ENCODE measurements around the gene FYB1.

FYB1 gene

DNA sequence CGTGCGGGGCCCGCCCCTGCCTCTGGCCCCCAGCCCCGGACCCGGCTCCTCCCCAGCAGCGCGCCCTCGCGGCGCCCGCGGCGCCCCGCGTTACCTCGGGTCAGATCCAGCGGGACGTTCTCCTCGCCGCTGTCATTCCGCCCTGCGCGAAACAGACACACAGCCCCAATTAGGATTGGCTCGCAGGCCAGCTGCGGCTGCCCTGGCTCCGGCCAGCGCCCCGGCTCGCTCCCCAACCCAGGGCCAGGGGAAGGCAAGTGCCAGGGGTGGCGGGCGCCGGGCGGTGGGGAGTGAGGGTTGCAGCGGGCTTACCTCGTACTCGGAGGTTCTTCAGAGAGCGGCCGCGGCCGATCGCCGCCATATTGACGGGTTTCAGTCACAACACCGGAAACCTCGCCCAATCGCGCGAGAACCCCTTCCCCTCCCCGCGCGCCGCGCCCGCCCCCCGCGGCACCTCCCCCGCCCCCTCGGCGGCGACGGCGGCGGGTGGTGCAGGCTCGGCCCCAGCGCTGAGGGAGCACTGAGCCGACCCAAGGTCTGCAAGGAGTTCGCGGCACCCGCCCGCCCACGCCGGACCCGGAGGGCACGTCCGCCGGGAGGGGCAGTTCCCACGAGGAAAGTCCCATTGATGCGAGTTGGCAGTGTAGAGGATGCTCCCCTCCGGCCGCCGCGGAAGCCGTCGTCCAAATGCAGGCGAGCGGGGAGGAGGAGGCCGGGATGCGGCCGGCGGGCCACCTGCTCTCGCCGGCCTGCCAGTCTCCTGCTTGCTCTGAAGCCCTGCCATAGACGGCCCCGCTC is 145.1 kb downstream of the FYB1 start, which contains the start of gene RICTOR:
Gene RICTOR (minus strand): TSS at position 383 of the 798 bp plus-strand sequence. CDS start 22 bp downstream, at position 361.
- WGBS, 2 donors (ENCODE audit: extremely low coverage in 2 of 2, insufficient read length in 2 of 2, insufficient replicate concordance in 1 of 2), result no CpG with 5 or more reads among the region's 94 CpGs
- peak within 1 kb of the TSS; percentile 96 for H2BK120ac ChIP-seq (ENCODE audit: low read depth, low read length)
- H3K4me3 ChIP-seq (ENCODE audit: low read length in 2 of 2), result peak within 1 kb of the TSS; percentile 90 to 100
- H3K36me3 ChIP-seq (replicated peaks in 1 of 2; ENCODE audit: control insufficient read depth in 2 of 2, insufficient read depth in 2 of 2, low read length in 2 of 2), result peaks cover 0 to 2% of the 10 kb centered on the region in 2 donors
- peak within 1 kb of the TSS; percentile 96 for H3K23ac ChIP-seq (ENCODE audit: low read depth, low read length, poor library complexity)
- H3K4me2 ChIP-seq (ENCODE audit: insufficient read depth, low read length, poor library complexity, severe bottlenecking), result peak within 1 kb of the TSS; percentile 71
- H2AK5ac ChIP-seq (ENCODE audit: low read depth, low read length), result no peak within 1 kb of the TSS
- H3K27me3 ChIP-seq (ENCODE audit: control insufficient read depth in 3 of 3, insufficient read depth in 3 of 3, low read depth in 1 of 3, low read length in 3 of 3), result peaks cover 0 to 4% (median 0%) of the 10 kb centered on the region in 3 experiments
- no peaks in the 10 kb centered on the region for H3K9me3 ChIP-seq (replicated peaks in 1 of 2; ENCODE audit: control insufficient read depth in 2 of 2, insufficient read depth in 1 of 2, low read depth in 1 of 2, low read length in 2 of 2)
- no peak within 1 kb of the TSS for H3K4ac ChIP-seq (ENCODE audit: low read length)
- peaks cover 0 to 3% of the 10 kb centered on the region in 2 donors for H3K4me1 ChIP-seq (ENCODE audit: control insufficient read depth in 2 of 2, insufficient read depth in 1 of 2, low read depth in 1 of 2, low read length in 2 of 2)
- peak within 1 kb of the TSS; percentile 73 for H2BK12ac ChIP-seq (ENCODE audit: low read length)
- H3K27ac ChIP-seq (replicated peaks; ENCODE audit: low read length), result peak within 1 kb of the TSS; percentile 94
- no peak within 1 kb of the TSS for H4K91ac ChIP-seq (ENCODE audit: low read depth, low read length, poor library complexity)
- H3K79me1 ChIP-seq (ENCODE audit: low read depth, low read length), result peaks cover 1% of the 10 kb centered on the region
- H2BK15ac ChIP-seq (ENCODE audit: low read length), result peak within 1 kb of the TSS; percentile 81
- no peak within 1 kb of the TSS for H4K8ac ChIP-seq (ENCODE audit: low read depth, low read length)
- peak within 1 kb of the TSS; percentile 89 for H3K14ac ChIP-seq (ENCODE audit: low read length)
- H2BK5ac ChIP-seq (ENCODE audit: low read length), result peak within 1 kb of the TSS; percentile 87
- DNase-seq (ENCODE audit: low spot score), result peak; percentile 88
- peak within 1 kb of the TSS; percentile 100 for H2AFZ ChIP-seq (ENCODE audit: low read length)
- peak within 1 kb of the TSS; percentile 99 for H3K18ac ChIP-seq (ENCODE audit: low read length)
- H3K9ac ChIP-seq (ENCODE audit: low read depth, low read length, poor library complexity), result peak within 1 kb of the TSS; percentile 99

DNA sequence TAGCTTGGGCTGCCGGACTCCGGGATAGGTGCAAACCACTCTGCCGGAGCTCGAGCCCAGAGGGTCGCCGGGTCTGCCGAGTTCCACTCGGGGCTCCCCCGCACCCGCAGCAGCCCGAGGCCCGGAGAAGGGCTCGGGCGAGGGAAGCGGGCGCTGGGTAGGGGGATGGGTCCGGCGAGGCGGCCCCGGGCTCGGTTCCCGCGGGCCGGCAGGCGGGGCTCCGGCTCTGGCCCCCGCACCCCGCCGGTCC is 145.7 kb downstream of the FYB1 start:
- H3K27ac ChIP-seq (replicated peaks; ENCODE audit: low read length), result peak overlapping the region; percentile 94
- peak; percentile 29 for DNase-seq (ENCODE audit: low spot score)
- peak overlapping the region; percentile 90 for H3K9ac ChIP-seq (ENCODE audit: low read depth, low read length, poor library complexity)
- peak overlapping the region; percentile 80 for H3K23ac ChIP-seq (ENCODE audit: low read depth, low read length, poor library complexity)
- H3K4me1 ChIP-seq (ENCODE audit: control insufficient read depth in 2 of 2, insufficient read depth in 1 of 2, low read depth in 1 of 2, low read length in 2 of 2), result peaks cover 0 to 3% of the 10 kb centered on the region in 2 donors
- peak overlapping the region; percentile 67 for H2BK15ac ChIP-seq (ENCODE audit: low read length)
- H4K8ac ChIP-seq (ENCODE audit: low read depth, low read length), result no peak overlapping the region
- peak overlapping the region; percentile 75 for H2BK5ac ChIP-seq (ENCODE audit: low read length)
- no peak overlapping the region for H2BK12ac ChIP-seq (ENCODE audit: low read length)
- peak overlapping the region; percentile 99 for H3K18ac ChIP-seq (ENCODE audit: low read length)
- peaks cover 0 to 4% (median 0%) of the 10 kb centered on the region in 3 experiments for H3K27me3 ChIP-seq (ENCODE audit: control insufficient read depth in 3 of 3, insufficient read depth in 3 of 3, low read depth in 1 of 3, low read length in 3 of 3)
- no CpG with 5 or more reads among the region's 29 CpGs for WGBS, 2 donors (ENCODE audit: extremely low coverage in 2 of 2, insufficient read length in 2 of 2, insufficient replicate concordance in 1 of 2)
- H2BK120ac ChIP-seq (ENCODE audit: low read depth, low read length), result no peak overlapping the region
- peaks cover 0 to 7% of the 10 kb centered on the region in 2 donors for H3K36me3 ChIP-seq (replicated peaks in 1 of 2; ENCODE audit: control insufficient read depth in 2 of 2, insufficient read depth in 2 of 2, low read length in 2 of 2)
- H3K9me3 ChIP-seq (replicated peaks in 1 of 2; ENCODE audit: control insufficient read depth in 2 of 2, insufficient read depth in 1 of 2, low read depth in 1 of 2, low read length in 2 of 2), result no peaks in the 10 kb centered on the region
- H3K14ac ChIP-seq (ENCODE audit: low read length), result no peak overlapping the region
- peak overlapping the region; percentile 90 to 100 for H3K4me3 ChIP-seq (ENCODE audit: low read length in 2 of 2)
- H3K4ac ChIP-seq (ENCODE audit: low read length), result no peak overlapping the region
- peak overlapping the region; percentile 100 for H2AFZ ChIP-seq (ENCODE audit: low read length)
- no peak overlapping the region for H4K91ac ChIP-seq (ENCODE audit: low read depth, low read length, poor library complexity)
- H2AK5ac ChIP-seq (ENCODE audit: low read depth, low read length), result no peak overlapping the region
- peaks cover 1% of the 10 kb centered on the region for H3K79me1 ChIP-seq (ENCODE audit: low read depth, low read length)
- peak overlapping the region; percentile 53 for H3K4me2 ChIP-seq (ENCODE audit: insufficient read depth, low read length, poor library complexity, severe bottlenecking)

DNA sequence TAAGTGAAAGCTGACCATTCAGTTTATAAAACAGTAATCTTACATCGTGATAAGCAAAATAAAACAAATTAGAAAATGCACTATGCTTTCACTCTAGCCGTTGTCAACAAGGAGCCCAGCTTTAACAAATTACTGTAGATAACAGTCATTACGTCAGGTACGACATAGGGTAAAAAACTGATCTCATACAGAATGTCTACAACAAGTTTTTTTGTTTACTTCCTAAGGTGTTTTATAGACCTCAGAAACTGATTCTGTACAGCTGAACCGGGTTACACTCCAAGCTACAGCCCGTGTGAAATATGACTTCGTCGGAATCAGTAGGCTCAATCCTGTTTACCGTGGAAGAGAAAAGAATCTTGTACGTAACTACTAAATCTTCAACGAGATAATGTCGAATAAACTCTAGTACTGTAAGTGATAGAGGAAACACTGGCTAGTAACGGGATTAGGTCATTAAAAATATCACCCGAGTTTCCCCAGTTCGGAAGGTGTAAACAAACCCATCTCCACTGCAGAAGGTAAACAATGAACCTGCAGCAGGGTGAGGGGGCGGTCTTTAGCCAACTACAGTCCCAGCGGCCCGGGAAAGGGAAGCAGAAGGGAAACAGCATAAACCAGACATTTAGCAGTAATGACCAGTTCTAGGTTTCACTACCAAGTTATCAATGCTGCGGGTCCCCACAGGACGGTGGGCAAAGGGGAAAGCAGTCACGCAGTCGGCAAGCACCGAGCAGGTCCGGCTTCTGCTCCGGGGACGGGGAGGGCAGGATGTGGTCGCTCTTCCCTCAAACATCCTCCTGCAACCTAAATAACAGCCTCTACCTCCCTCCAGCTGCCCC is 146.2 kb downstream of the FYB1 start:
- Histone ChIP-seq H4K8ac (ENCODE audit: low read depth, low read length) (no peak overlapping the region), H3K4me2 (ENCODE audit: insufficient read depth, low read length, poor library complexity, severe bottlenecking) (peak overlapping the region; percentile 53)

DNA sequence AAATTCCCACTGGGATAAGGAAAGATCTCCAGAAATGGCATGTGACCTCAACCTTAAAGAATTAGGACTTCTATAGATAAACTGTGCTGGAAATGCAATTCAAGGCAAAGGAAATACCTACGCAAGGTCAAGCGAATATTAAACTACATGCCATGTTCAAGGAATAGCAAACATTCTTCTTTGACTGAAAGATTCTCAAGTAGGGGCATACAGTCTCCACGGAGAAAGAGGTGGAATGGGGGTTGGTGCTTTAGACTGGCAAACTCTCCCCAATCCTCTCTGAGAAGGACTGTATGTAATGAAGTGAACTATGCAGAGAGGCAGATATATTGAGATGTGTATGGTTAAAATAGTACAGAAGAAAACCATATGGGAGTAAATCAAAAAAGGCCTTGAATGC is 151.3 kb downstream of the FYB1 start:
- WGBS, 2 donors (ENCODE audit: extremely low coverage in 2 of 2, insufficient read length in 2 of 2, insufficient replicate concordance in 1 of 2), result no CpG with 5 or more reads among the region's 3 CpGs
- no peak overlapping the region for H3K27ac ChIP-seq (replicated peaks; ENCODE audit: low read length)
- H3K9me3 ChIP-seq (replicated peaks in 1 of 2; ENCODE audit: control insufficient read depth in 2 of 2, insufficient read depth in 1 of 2, low read depth in 1 of 2, low read length in 2 of 2), result peaks cover 9 to 20% of the 10 kb centered on the region in 2 donors
- H4K91ac ChIP-seq (ENCODE audit: low read depth, low read length, poor library complexity), result no peak overlapping the region
- peaks cover 6 to 26% of the 10 kb centered on the region in 2 donors for H3K36me3 ChIP-seq (replicated peaks in 1 of 2; ENCODE audit: control insufficient read depth in 2 of 2, insufficient read depth in 2 of 2, low read length in 2 of 2)
- no peak overlapping the region for H3K4ac ChIP-seq (ENCODE audit: low read length)
- H3K4me3 ChIP-seq (ENCODE audit: low read length in 2 of 2), result no peak overlapping the region
- H3K9ac ChIP-seq (ENCODE audit: low read depth, low read length, poor library complexity), result no peak overlapping the region
- H3K18ac ChIP-seq (ENCODE audit: low read length), result no peak overlapping the region
- H2BK120ac ChIP-seq (ENCODE audit: low read depth, low read length), result no peak overlapping the region
- no peak overlapping the region for H2AFZ ChIP-seq (ENCODE audit: low read length)
- H2BK5ac ChIP-seq (ENCODE audit: low read length), result no peak overlapping the region
- DNase-seq (ENCODE audit: low spot score), result no peak
- H2BK12ac ChIP-seq (ENCODE audit: low read length), result no peak overlapping the region
- no peak overlapping the region for H3K23ac ChIP-seq (ENCODE audit: low read depth, low read length, poor library complexity)
- no peak overlapping the region for H2AK5ac ChIP-seq (ENCODE audit: low read depth, low read length)
- H3K4me1 ChIP-seq (ENCODE audit: control insufficient read depth in 2 of 2, insufficient read depth in 1 of 2, low read depth in 1 of 2, low read length in 2 of 2), result peaks cover 0 to 3% of the 10 kb centered on the region in 2 donors
- no peak overlapping the region for H3K14ac ChIP-seq (ENCODE audit: low read length)
- no peaks in the 10 kb centered on the region for H3K27me3 ChIP-seq (ENCODE audit: control insufficient read depth in 3 of 3, insufficient read depth in 3 of 3, low read depth in 1 of 3, low read length in 3 of 3)
- H2BK15ac ChIP-seq (ENCODE audit: low read length), result no peak overlapping the region
- H4K8ac ChIP-seq (ENCODE audit: low read depth, low read length), result no peak overlapping the region
- no peaks in the 10 kb centered on the region for H3K79me1 ChIP-seq (ENCODE audit: low read depth, low read length)
- H3K4me2 ChIP-seq (ENCODE audit: insufficient read depth, low read length, poor library complexity, severe bottlenecking), result no peak overlapping the region

More for the DNA sequence above, 146.2 kb downstream of the FYB1 start:
- Histone ChIP-seq H3K23ac (ENCODE audit: low read depth, low read length, poor library complexity) (peak overlapping the region; percentile 80), H2AFZ (ENCODE audit: low read length) (peak overlapping the region; percentile 100), H3K14ac (ENCODE audit: low read length) (peak overlapping the region; percentile 82), H2BK15ac (ENCODE audit: low read length) (peak overlapping the region; percentile 67), H3K4ac (ENCODE audit: low read length) (no peak overlapping the region), H3K36me3 (replicated peaks in 1 of 2; ENCODE audit: control insufficient read depth in 2 of 2, insufficient read depth in 2 of 2, low read length in 2 of 2) (peaks cover 0 to 11% of the 10 kb centered on the region in 2 donors), H3K4me3 (ENCODE audit: low read length in 2 of 2) (peak overlapping the region; percentile 90 to 100), H2BK12ac (ENCODE audit: low read length) (no peak overlapping the region), H3K79me1 (ENCODE audit: low read depth, low read length) (peaks cover 1% of the 10 kb centered on the region), H3K9me3 (replicated peaks in 1 of 2; ENCODE audit: control insufficient read depth in 2 of 2, insufficient read depth in 1 of 2, low read depth in 1 of 2, low read length in 2 of 2) (no peaks in the 10 kb centered on the region), H3K27me3 (ENCODE audit: control insufficient read depth in 3 of 3, insufficient read depth in 3 of 3, low read depth in 1 of 3, low read length in 3 of 3) (peaks cover 0 to 4% (median 0%) of the 10 kb centered on the region in 3 experiments), H3K9ac (ENCODE audit: low read depth, low read length, poor library complexity) (peak overlapping the region; percentile 90), H4K91ac (ENCODE audit: low read depth, low read length, poor library complexity) (no peak overlapping the region), H2BK5ac (ENCODE audit: low read length) (peak overlapping the region; percentile 75), H3K27ac (replicated peaks; ENCODE audit: low read length) (peak overlapping the region; percentile 94), H2BK120ac (ENCODE audit: low read depth, low read length) (no peak overlapping the region), H3K18ac (ENCODE audit: low read length) (peak overlapping the region; percentile 95), H3K4me1 (ENCODE audit: control insufficient read depth in 2 of 2, insufficient read depth in 1 of 2, low read depth in 1 of 2, low read length in 2 of 2) (peaks cover 0 to 3% of the 10 kb centered on the region in 2 donors), H2AK5ac (ENCODE audit: low read depth, low read length) (no peak overlapping the region)
- WGBS, 2 donors (ENCODE audit: extremely low coverage in 2 of 2, insufficient read length in 2 of 2, insufficient replicate concordance in 1 of 2), result no CpG with 5 or more reads among the region's 27 CpGs
- DNase-seq (ENCODE audit: low spot score), result peak; percentile 40

Data from neuronal stem cell (in vitro differentiated cells).